ENCODE data around the gene TBX21.

TBX21 gene

GRCh38 chr17:47711366-47712099 lies 21.5 kb upstream of the TBX21 start:
- no peak for DNase-seq
- H2BK5ac ChIP-seq (ENCODE audit: low read depth, low read length, poor library complexity) = no peak overlapping the region
- no peak overlapping the region for H3K4ac ChIP-seq (ENCODE audit: low read depth, low read length)
- WGBS (ENCODE audit: extremely low coverage, insufficient coverage, insufficient read length) = no CpG with 5 or more reads among the region's 15 CpGs
- H2AK5ac ChIP-seq (ENCODE audit: low read length) = no peak overlapping the region
- H3K79me1 ChIP-seq (ENCODE audit: low read length) = no peaks in the 10 kb centered on the region
- no peak overlapping the region for H3K23ac ChIP-seq (ENCODE audit: low read length)
- H3K4me2 ChIP-seq (ENCODE audit: low read length) = no peak overlapping the region
- H4K91ac ChIP-seq (ENCODE audit: low read depth, low read length) = no peak overlapping the region
- no peak overlapping the region for H3K14ac ChIP-seq (ENCODE audit: low read length)
- no peak overlapping the region for H2BK120ac ChIP-seq (ENCODE audit: insufficient read depth, low read length, poor library complexity)
- H3K4me1 ChIP-seq (ENCODE audit: control insufficient read depth in 1 of 2, insufficient read depth in 2 of 2, low read length in 2 of 2) = no peaks in the 10 kb centered on the region
- H2BK12ac ChIP-seq (ENCODE audit: low read length) = no peak overlapping the region
- no peak overlapping the region for H3K27ac ChIP-seq (ENCODE audit: low read depth, low read length)
- H4K8ac ChIP-seq (ENCODE audit: low read depth, low read length) = no peak overlapping the region
- no peak overlapping the region for H4K12ac ChIP-seq (ENCODE audit: low read depth, low read length)
- H3K9me3 ChIP-seq (ENCODE audit: insufficient read depth, low read depth, low read length) = no peaks in the 10 kb centered on the region
- peaks cover 3 to 7% of the 10 kb centered on the region in 2 experiments for H3K36me3 ChIP-seq (ENCODE audit: control insufficient read depth in 1 of 2, insufficient read depth in 2 of 2, low read length in 2 of 2)
- H3K4me3 ChIP-seq (ENCODE audit: low read depth, low read length) = no peak overlapping the region
- H3K18ac ChIP-seq (ENCODE audit: low read length) = no peak overlapping the region
- no peaks in the 10 kb centered on the region for H3K79me2 ChIP-seq (ENCODE audit: control insufficient read depth, insufficient read depth, low read length, poor library complexity)
- H2AFZ ChIP-seq (ENCODE audit: insufficient read depth, low read length, poor library complexity) = no peak overlapping the region
- H3K9ac ChIP-seq (ENCODE audit: low read length) = no peak overlapping the region
- H3K27me3 ChIP-seq (ENCODE audit: insufficient read depth, low read length) = no peaks in the 10 kb centered on the region

DNA sequence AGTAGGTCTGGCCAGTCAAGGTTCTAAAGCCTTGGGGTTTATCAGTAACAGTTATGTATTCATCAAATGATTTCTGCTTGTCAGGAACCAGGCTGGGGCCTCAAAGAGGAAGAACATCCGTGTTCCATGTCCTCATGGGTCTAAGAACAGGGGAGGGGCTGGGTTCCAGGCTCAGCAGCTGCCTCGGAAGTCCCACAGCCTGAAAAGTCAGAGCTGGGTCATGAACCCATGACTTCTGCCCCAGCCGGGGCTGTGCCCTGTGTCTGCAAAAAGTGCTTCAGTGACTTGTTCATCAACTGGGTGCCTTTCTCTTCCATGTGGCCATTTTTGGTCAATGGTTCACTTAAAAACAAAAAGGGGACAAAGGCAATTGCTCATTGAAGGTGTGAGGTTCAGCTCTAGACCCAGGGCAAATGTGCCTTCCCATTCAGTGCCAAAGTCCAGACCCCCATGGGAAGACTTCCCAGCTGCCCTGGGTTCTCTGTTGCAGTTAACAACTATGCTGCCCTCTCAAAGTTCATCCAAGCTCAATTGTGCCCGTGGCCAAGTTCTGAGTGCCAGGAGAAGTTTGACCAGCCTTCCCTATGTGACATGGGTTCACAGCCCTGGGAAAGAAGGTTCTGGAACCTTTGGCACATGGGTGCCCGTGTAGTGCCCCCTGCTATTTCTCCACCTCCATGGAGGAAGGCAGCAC lies 20.6 kb upstream of the TBX21 start:
- H3K4me3 ChIP-seq (ENCODE audit: low read depth, low read length) = no peak overlapping the region
- H3K9ac ChIP-seq (ENCODE audit: low read length) = no peak overlapping the region
- H3K9me3 ChIP-seq (ENCODE audit: insufficient read depth, low read depth, low read length) = no peaks in the 10 kb centered on the region
- H2BK120ac ChIP-seq (ENCODE audit: insufficient read depth, low read length, poor library complexity) = no peak overlapping the region
- H3K27me3 ChIP-seq (ENCODE audit: insufficient read depth, low read length) = no peaks in the 10 kb centered on the region
- no peaks in the 10 kb centered on the region for H3K79me1 ChIP-seq (ENCODE audit: low read length)
- no peak overlapping the region for H3K4ac ChIP-seq (ENCODE audit: low read depth, low read length)
- H4K12ac ChIP-seq (ENCODE audit: low read depth, low read length) = no peak overlapping the region
- no peak overlapping the region for H2BK5ac ChIP-seq (ENCODE audit: low read depth, low read length, poor library complexity)
- no peak overlapping the region for H2BK12ac ChIP-seq (ENCODE audit: low read length)
- H3K27ac ChIP-seq (ENCODE audit: low read depth, low read length) = no peak overlapping the region
- no peak for DNase-seq
- peaks cover 3 to 7% of the 10 kb centered on the region in 2 experiments for H3K36me3 ChIP-seq (ENCODE audit: control insufficient read depth in 1 of 2, insufficient read depth in 2 of 2, low read length in 2 of 2)
- no peaks in the 10 kb centered on the region for H3K4me1 ChIP-seq (ENCODE audit: control insufficient read depth in 1 of 2, insufficient read depth in 2 of 2, low read length in 2 of 2)
- H3K23ac ChIP-seq (ENCODE audit: low read length) = no peak overlapping the region
- H4K91ac ChIP-seq (ENCODE audit: low read depth, low read length) = no peak overlapping the region
- H3K18ac ChIP-seq (ENCODE audit: low read length) = no peak overlapping the region
- H4K8ac ChIP-seq (ENCODE audit: low read depth, low read length) = no peak overlapping the region
- no peaks in the 10 kb centered on the region for H3K79me2 ChIP-seq (ENCODE audit: control insufficient read depth, insufficient read depth, low read length, poor library complexity)
- no CpG with 5 or more reads among the region's 5 CpGs for WGBS (ENCODE audit: extremely low coverage, insufficient coverage, insufficient read length)
- no peak overlapping the region for H3K4me2 ChIP-seq (ENCODE audit: low read length)
- no peak overlapping the region for H3K14ac ChIP-seq (ENCODE audit: low read length)
- no peak overlapping the region for H2AFZ ChIP-seq (ENCODE audit: insufficient read depth, low read length, poor library complexity)
- no peak overlapping the region for H2AK5ac ChIP-seq (ENCODE audit: low read length)

- H3K36me3 ChIP-seq (ENCODE audit: control insufficient read depth in 1 of 2, insufficient read depth in 2 of 2, low read length in 2 of 2) = peaks cover 3 to 5% of the 10 kb centered on the region in 2 experiments
- no peaks in the 10 kb centered on the region for H3K79me1 ChIP-seq (ENCODE audit: low read length)
- no peak overlapping the region for H3K14ac ChIP-seq (ENCODE audit: low read length)
- no peak overlapping the region for H3K23ac ChIP-seq (ENCODE audit: low read length)
- H2BK120ac ChIP-seq (ENCODE audit: insufficient read depth, low read length, poor library complexity) = no peak overlapping the region
- H3K27ac ChIP-seq (ENCODE audit: low read depth, low read length) = no peak overlapping the region
- no peaks in the 10 kb centered on the region for H3K79me2 ChIP-seq (ENCODE audit: control insufficient read depth, insufficient read depth, low read length, poor library complexity)
- H2BK12ac ChIP-seq (ENCODE audit: low read length) = no peak overlapping the region
- no peaks in the 10 kb centered on the region for H3K27me3 ChIP-seq (ENCODE audit: insufficient read depth, low read length)
- H2AK5ac ChIP-seq (ENCODE audit: low read length) = no peak overlapping the region
- H3K9me3 ChIP-seq (ENCODE audit: insufficient read depth, low read depth, low read length) = no peaks in the 10 kb centered on the region
- H3K4me2 ChIP-seq (ENCODE audit: low read length) = no peak overlapping the region
- H2AFZ ChIP-seq (ENCODE audit: insufficient read depth, low read length, poor library complexity) = no peak overlapping the region
- H4K12ac ChIP-seq (ENCODE audit: low read depth, low read length) = no peak overlapping the region
- no peak overlapping the region for H3K4ac ChIP-seq (ENCODE audit: low read depth, low read length)
- H3K18ac ChIP-seq (ENCODE audit: low read length) = no peak overlapping the region
- no peak overlapping the region for H2BK5ac ChIP-seq (ENCODE audit: low read depth, low read length, poor library complexity)
- WGBS (ENCODE audit: extremely low coverage, insufficient coverage, insufficient read length) = no CpG with 5 or more reads among the region's 15 CpGs
- H4K8ac ChIP-seq (ENCODE audit: low read depth, low read length) = no peak overlapping the region
- no peak overlapping the region for H3K9ac ChIP-seq (ENCODE audit: low read length)
- no peak for DNase-seq
- no peaks in the 10 kb centered on the region for H3K4me1 ChIP-seq (ENCODE audit: control insufficient read depth in 1 of 2, insufficient read depth in 2 of 2, low read length in 2 of 2)
- H4K91ac ChIP-seq (ENCODE audit: low read depth, low read length) = no peak overlapping the region
- no peak overlapping the region for H3K4me3 ChIP-seq (ENCODE audit: low read depth, low read length)
Measured at GRCh38 chr17:47713980-47714700, 18.9 kb upstream of the TBX21 start.

DNA sequence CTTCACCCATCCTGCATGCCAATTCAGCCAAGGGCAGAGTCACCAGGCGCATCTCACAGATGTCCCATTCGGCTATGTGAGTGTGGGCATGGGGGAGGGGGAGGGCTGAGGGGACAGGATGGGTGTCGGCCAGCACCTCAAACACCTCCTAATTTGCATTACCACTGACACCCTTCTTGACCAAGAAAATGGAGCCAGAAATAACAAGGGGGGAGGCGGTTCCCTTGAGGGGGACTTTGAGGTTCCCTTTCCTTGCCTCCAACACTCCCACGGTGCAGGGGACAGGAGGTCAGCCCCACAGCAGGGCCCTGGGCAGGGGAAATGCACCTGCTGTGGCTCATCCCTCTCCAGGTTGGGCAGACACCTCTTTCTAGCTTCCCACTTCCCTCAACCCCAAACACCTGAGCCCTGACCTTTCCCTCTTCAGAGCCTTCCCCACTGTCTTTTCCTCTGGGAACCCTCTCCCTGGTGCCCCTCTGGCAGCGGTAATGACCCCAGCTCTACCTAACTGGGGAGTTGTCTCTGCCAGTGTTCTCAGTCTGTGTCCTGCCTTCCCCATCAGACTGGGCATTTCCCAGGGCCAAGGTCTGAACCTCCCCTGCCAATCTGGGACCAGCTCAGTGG lies 18.2 kb upstream of the TBX21 start:
- Histone ChIP-seq H3K4me1 (ENCODE audit: control insufficient read depth in 1 of 2, insufficient read depth in 2 of 2, low read length in 2 of 2) (no peaks in the 10 kb centered on the region), H2BK5ac (ENCODE audit: low read depth, low read length, poor library complexity) (no peak overlapping the region), H3K9ac (ENCODE audit: low read length) (no peak overlapping the region), H3K4me2 (ENCODE audit: low read length) (no peak overlapping the region), H3K9me3 (ENCODE audit: insufficient read depth, low read depth, low read length) (no peaks in the 10 kb centered on the region), H3K23ac (ENCODE audit: low read length) (no peak overlapping the region), H3K27me3 (ENCODE audit: insufficient read depth, low read length) (no peaks in the 10 kb centered on the region), H3K4ac (ENCODE audit: low read depth, low read length) (no peak overlapping the region), H2BK12ac (ENCODE audit: low read length) (no peak overlapping the region), H3K79me1 (ENCODE audit: low read length) (no peaks in the 10 kb centered on the region), H3K36me3 (ENCODE audit: control insufficient read depth in 1 of 2, insufficient read depth in 2 of 2, low read length in 2 of 2) (peaks cover 3% of the 10 kb centered on the region in 2 experiments), H4K8ac (ENCODE audit: low read depth, low read length) (no peak overlapping the region), H3K14ac (ENCODE audit: low read length) (no peak overlapping the region), H3K18ac (ENCODE audit: low read length) (no peak overlapping the region), H2BK120ac (ENCODE audit: insufficient read depth, low read length, poor library complexity) (no peak overlapping the region), H3K79me2 (ENCODE audit: control insufficient read depth, insufficient read depth, low read length, poor library complexity) (no peaks in the 10 kb centered on the region), H2AK5ac (ENCODE audit: low read length) (no peak overlapping the region), H3K4me3 (ENCODE audit: low read depth, low read length) (no peak overlapping the region), H2AFZ (ENCODE audit: insufficient read depth, low read length, poor library complexity) (no peak overlapping the region), H3K27ac (ENCODE audit: low read depth, low read length) (no peak overlapping the region), H4K91ac (ENCODE audit: low read depth, low read length) (no peak overlapping the region), H4K12ac (ENCODE audit: low read depth, low read length) (no peak overlapping the region)
- no CpG with 5 or more reads among the region's 6 CpGs for WGBS (ENCODE audit: extremely low coverage, insufficient coverage, insufficient read length)
- DNase-seq = no peak

Measured in trophoblast cell (in vitro differentiated cells and primary cell).